Measurements from ENCODE around the gene RIN3. TPM values are rescaled to one million over a fixed set of nuclear protein-coding genes. Genes with fewer than 3 reads are reported as not detected.
A peak's percentile ranks its signal among the peaks of the same experiment; 100 is the strongest.

RIN3 gene
- total RNA-seq, 2 donors from 2014 or later: 6.6 to 11.8 TPM

DNA sequence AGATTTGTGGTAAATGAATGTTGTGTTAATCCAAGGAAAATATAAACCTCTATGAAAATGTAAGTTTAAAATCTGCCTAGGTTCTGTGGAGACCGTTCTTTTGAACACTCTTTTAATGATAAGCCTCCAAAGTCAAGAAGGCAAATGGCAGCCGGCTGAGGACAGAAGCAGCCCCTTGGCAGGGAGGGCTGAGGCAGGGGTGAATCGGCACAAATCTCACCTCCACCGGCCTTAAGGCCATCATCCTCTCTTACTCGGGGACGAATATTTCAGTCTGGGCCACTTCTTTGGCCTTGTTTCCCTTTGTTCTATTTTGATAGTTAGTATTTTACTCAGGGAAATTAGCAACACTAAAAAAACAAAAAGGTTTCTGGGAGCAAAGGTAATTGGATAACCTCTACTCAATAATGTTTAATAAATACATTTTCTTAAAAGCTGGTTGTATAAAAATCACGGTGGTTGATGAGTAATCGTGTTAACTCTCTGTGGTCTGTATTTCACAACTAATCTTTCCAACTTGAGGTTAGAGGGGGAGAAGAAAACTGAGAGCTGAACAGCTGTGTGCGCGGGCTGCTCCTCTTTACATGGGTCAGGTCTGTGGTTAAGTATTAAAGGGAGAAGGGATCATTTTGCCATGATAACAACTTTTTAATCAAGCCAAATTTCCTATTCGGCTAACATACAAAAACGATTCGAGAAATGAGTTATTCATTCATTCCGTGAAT lies 216.2 kb downstream of the RIN3 start:
- H3K27ac ChIP-seq: no peak overlapping the region
- H3K9me3 ChIP-seq: no peaks in the 10 kb centered on the region
- no peaks in the 10 kb centered on the region for H3K27me3 ChIP-seq
- H3K36me3 ChIP-seq: peaks cover 17% of the 10 kb centered on the region
- H3K4me3 ChIP-seq: no peak overlapping the region
- DNase-seq (ENCODE audit: low spot score): no peak
- TF ChIP-seq, protein P1, sequence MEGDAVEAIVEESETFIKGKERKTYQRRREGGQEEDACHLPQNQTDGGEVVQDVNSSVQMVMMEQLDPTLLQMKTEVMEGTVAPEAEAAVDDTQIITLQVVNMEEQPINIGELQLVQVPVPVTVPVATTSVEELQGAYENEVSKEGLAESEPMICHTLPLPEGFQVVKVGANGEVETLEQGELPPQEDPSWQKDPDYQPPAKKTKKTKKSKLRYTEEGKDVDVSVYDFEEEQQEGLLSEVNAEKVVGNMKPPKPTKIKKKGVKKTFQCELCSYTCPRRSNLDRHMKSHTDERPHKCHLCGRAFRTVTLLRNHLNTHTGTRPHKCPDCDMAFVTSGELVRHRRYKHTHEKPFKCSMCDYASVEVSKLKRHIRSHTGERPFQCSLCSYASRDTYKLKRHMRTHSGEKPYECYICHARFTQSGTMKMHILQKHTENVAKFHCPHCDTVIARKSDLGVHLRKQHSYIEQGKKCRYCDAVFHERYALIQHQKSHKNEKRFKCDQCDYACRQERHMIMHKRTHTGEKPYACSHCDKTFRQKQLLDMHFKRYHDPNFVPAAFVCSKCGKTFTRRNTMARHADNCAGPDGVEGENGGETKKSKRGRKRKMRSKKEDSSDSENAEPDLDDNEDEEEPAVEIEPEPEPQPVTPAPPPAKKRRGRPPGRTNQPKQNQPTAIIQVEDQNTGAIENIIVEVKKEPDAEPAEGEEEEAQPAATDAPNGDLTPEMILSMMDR (IDR thresholded peaks at IDR 0.05): no peak
- peaks cover 0 to 34% of the 10 kb centered on the region in 2 donors for H3K4me1 ChIP-seq

DNA sequence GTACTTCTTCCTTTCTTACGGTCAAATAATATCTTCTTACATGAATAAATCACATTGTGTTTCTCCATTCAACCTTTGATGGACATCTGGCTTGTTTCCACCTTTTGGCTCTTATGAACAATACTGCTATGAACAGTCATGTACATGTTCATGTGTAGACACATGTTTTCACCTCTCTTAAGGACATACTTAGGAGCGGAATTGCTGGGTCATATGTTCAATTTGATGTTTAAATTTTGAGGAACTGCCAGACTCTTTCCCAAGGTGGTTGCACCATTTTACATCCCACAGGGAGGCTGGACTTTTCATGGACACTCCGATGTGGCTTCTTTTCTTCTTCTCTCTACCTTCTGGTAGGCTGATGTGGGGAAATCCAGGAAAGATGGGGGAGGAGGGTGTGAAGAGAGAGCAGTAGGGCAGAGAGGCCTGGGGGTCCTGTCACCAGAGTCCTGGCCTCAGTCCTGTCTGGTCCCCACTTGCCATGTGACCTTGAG lies 218.1 kb downstream of the RIN3 start:
- H3K9me3 ChIP-seq: no peaks in the 10 kb centered on the region
- no peak overlapping the region for H3K4me3 ChIP-seq
- H3K4me1 ChIP-seq: peaks cover 0 to 20% of the 10 kb centered on the region in 2 donors
- no peak overlapping the region for H3K27ac ChIP-seq
- H3K27me3 ChIP-seq: no peaks in the 10 kb centered on the region
- TF ChIP-seq, protein P1 (IDR thresholded peaks at IDR 0.05): no peak
- DNase-seq (ENCODE audit: low spot score): no peak
- peaks cover 17% of the 10 kb centered on the region for H3K36me3 ChIP-seq

DNA sequence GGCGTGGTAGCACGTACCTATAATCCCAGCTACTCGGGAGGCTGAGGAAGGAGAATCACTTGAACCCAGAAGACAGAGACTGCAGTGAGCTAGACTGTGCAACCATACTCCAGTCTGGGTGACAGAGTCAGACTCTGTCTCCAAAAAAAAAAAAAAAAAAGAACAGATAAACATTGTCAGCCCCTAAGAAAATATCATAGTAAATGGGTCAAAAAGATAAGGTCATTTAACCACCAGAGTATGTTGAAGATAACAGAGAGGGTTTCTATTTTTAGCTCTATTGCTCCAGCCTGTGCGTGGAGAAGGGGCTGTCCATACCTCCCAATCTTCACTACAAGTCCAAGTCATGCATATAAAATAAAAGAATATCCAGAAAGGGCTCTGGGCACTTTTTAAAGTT lies 219.4 kb downstream of the RIN3 start:
- no peaks in the 10 kb centered on the region for H3K27me3 ChIP-seq
- no peak overlapping the region for H3K4me3 ChIP-seq
- TF ChIP-seq, protein P1 (IDR thresholded peaks at IDR 0.05): no peak
- H3K36me3 ChIP-seq: peaks cover 17% of the 10 kb centered on the region
- H3K9me3 ChIP-seq: no peaks in the 10 kb centered on the region
- H3K27ac ChIP-seq: peak overlapping the region in 1 of 2 donors; percentile 25
- no peak for DNase-seq (ENCODE audit: low spot score)
- H3K4me1 ChIP-seq: peaks cover 0 to 24% of the 10 kb centered on the region in 2 donors

DNA sequence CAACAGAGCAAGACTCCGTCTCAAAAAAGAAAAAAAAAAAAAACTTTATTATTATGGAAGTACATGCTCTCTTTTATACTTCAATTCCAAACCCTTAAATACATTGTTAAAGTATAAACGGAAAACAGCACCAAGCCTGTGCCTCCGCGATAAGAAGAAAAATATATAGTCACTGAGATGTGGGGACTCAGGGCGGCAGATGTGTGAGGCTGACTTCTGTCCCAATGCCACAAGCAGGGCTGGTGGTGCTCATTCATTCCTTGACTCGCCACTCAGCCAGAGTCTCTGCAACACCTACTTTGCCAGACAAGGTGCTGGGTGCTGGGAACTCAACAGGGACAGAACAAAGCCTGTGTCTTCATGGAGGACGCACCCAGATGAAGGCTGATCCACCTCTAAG lies 221.0 kb downstream of the RIN3 start:
- Histone ChIP-seq H3K4me1 (peaks cover 0 to 24% of the 10 kb centered on the region in 2 donors), H3K27ac (no peak overlapping the region), H3K4me3 (no peak overlapping the region), H3K9me3 (no peaks in the 10 kb centered on the region), H3K36me3 (peaks cover 17% of the 10 kb centered on the region), H3K27me3 (no peaks in the 10 kb centered on the region)
- no peak for DNase-seq (ENCODE audit: low spot score)
- TF ChIP-seq, protein P1 (IDR thresholded peaks at IDR 0.05): no peak

DNA sequence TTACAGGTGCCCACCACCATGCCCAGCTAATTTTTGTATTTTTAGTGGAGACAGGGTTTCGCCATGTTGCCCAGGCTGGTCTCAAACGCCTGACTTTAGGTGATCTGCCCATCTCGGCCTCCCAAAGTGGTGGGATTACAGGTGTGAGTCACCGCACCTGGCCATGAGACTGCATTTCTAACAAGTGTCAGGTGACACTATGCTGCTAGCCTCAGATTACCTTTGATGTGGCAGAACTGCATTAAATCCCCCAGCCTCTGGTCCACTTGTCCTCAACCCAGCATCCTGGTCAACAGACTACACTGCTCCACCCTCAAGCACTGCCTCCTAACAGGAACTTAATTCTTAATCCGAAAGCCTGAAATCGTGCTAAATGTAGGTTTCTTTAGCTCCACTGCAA lies 221.8 kb downstream of the RIN3 start:
- Histone ChIP-seq H3K9me3 (no peaks in the 10 kb centered on the region), H3K36me3 (peaks cover 21% of the 10 kb centered on the region), H3K27ac (no peak overlapping the region), H3K4me1 (peaks cover 0 to 24% of the 10 kb centered on the region in 2 donors), H3K4me3 (no peak overlapping the region), H3K27me3 (no peaks in the 10 kb centered on the region)
- TF ChIP-seq, protein P1 (IDR thresholded peaks at IDR 0.05): no peak
- no peak for DNase-seq (ENCODE audit: low spot score)
